H1 (cell line): ENCODE measurements around the gene RNF182. TPM values are rescaled to one million over a fixed set of nuclear protein-coding genes. Genes with fewer than 3 reads are reported as not detected.

Experiments used
- CTCF ChIA-PET: fragments of 300-600 bp; sonication (Branson Sonifier 250); formaldehyde crosslinking; loops from one replicate; lab custom pipeline; 2021; ENCODE audit not compliant: partially characterized antibody; lab: Charles Lee
- POLR2A ChIA-PET: fragments of 300-600 bp; sonication (Branson Sonifier 250); formaldehyde crosslinking; loops from one replicate; lab custom pipeline; 2021; ENCODE audit warnings: inconsistent platforms; ENCODE audit not compliant: partially characterized antibody; lab: Charles Lee
- DNase-seq, 2 experiments: peaks; one replicate each; pipeline versions ENCODE4 v3.0.0 to v3.0.0-alpha.2; 2010 to 2022; ENCODE audit warnings: low spot score in 2 of 2, low read depth in 1 of 2, mixed read lengths in 1 of 2
- FAIRE-seq: peaks from 2 replicates; lab custom pipeline; 2011; peaks lifted over from hg19 to GRCh38; lab: Jason Lieb, UNC
- H2AFZ ChIP-seq: 2 replicates; pipeline ENCODE4 v1.8.1; 2012; ENCODE audit warnings: low read length, inconsistent platforms
- H2AK5ac ChIP-seq: 2 replicates; pipeline ENCODE4 v1.6.1; 2013; ENCODE audit warnings: low read depth, low read length
- H2BK120ac ChIP-seq: replicated peaks from 2 replicates; pipeline ENCODE3; 2013; ENCODE audit warnings: low read depth, low read length, inconsistent platforms
- H2BK12ac ChIP-seq: 2 replicates; pipeline ENCODE4 v1.6.1; 2013; ENCODE audit warnings: low read depth, low read length
- H2BK15ac ChIP-seq: 2 replicates; pipeline ENCODE4 v1.6.1; 2013; ENCODE audit warnings: low read length
- H2BK20ac ChIP-seq: 2 replicates; pipeline ENCODE4 v1.6.1; 2013; ENCODE audit warnings: low read length
- H2BK5ac ChIP-seq: 2 replicates; pipeline ENCODE4 v1.6.1; 2013; ENCODE audit warnings: low read depth, low read length
- H3K14ac ChIP-seq: 2 replicates; pipeline ENCODE4 v1.6.1; 2013; ENCODE audit warnings: inconsistent platforms; ENCODE audit not compliant: insufficient read length
- H3K18ac ChIP-seq: 2 replicates; pipeline ENCODE4 v1.6.1; 2013; ENCODE audit warnings: low read length; ENCODE audit errors: extremely low read depth
- H3K23ac ChIP-seq: 2 replicates; pipeline ENCODE4 v1.6.1; 2013; ENCODE audit warnings: inconsistent platforms; ENCODE audit not compliant: insufficient read length
- H3K23me2 ChIP-seq: 2 replicates; pipeline ENCODE4 v1.6.1; 2013; ENCODE audit warnings: low read depth, low read length
- H3K27ac ChIP-seq: 2 replicates; pipeline ENCODE4 v1.6.1; 2011; ENCODE audit warnings: low read depth, low read length, inconsistent platforms
- H3K27me3 ChIP-seq, 4 experiments: replicated peaks in 1 of 4; 1 replicate in 1 of 4; 2 replicates in 3 of 4; pipeline versions ENCODE4 v1.6.1 to v1.8.1; 2011 to 2013; ENCODE audit warnings: low read length in 3 of 4, mild to moderate bottlenecking in 3 of 4, inconsistent platforms in 2 of 4, mixed read lengths in 2 of 4, moderate library complexity in 1 of 4; ENCODE audit not compliant: control insufficient read depth in 3 of 4, insufficient read depth in 3 of 4; ENCODE audit errors: extremely low read depth in 1 of 4
- H3K36me3 ChIP-seq, 4 experiments: 2 replicates each; pipeline versions ENCODE4 v1.6.1 to v1.8.1; 2011 to 2013; ENCODE audit warnings: mild to moderate bottlenecking in 4 of 4, low read length in 3 of 4, moderate library complexity in 2 of 4, control low read depth in 1 of 4, inconsistent platforms in 1 of 4; ENCODE audit not compliant: insufficient read depth in 4 of 4, control insufficient read depth in 2 of 4
- H3K4ac ChIP-seq: replicated peaks from 2 replicates; pipeline ENCODE3; 2013; ENCODE audit warnings: low read length, low read depth, mixed read lengths, inconsistent platforms; ENCODE audit not compliant: insufficient read length
- H3K4me1 ChIP-seq, 4 experiments: replicated peaks in 1 of 4; 1 replicate in 1 of 4; 2 replicates in 3 of 4; pipeline versions ENCODE4 v1.6.1 to v1.8.1; 2011 to 2013; ENCODE audit warnings: low read length in 3 of 4, inconsistent platforms in 2 of 4, mixed read lengths in 1 of 4; ENCODE audit not compliant: insufficient read depth in 4 of 4, control insufficient read depth in 3 of 4
- H3K4me2 ChIP-seq, 2 experiments: 2 replicates each; pipeline versions ENCODE4 v1.6.1 to v1.8.1; 2011 to 2013; ENCODE audit warnings: low read depth in 2 of 2, low read length in 2 of 2, control low read depth in 1 of 2, inconsistent platforms in 1 of 2, mild to moderate bottlenecking in 1 of 2; ENCODE audit not compliant: insufficient read depth in 1 of 2
- H3K4me3 ChIP-seq, 4 experiments: fragments of 200-600, 300-600 bp in 1 of 4; sonication (generic), shearing (Covaris generic), sonication (Bioruptor Twin) in 1 of 4; 2 replicates each; pipeline versions ENCODE4 v1.5.1 to v1.8.1; 2011 to 2016; ENCODE audit warnings: low read length in 4 of 4, low read depth in 3 of 4, control low read depth in 2 of 4, inconsistent platforms in 2 of 4, mild to moderate bottlenecking in 2 of 4, mixed read lengths in 1 of 4, moderate library complexity in 1 of 4; ENCODE audit not compliant: insufficient read depth in 2 of 4; ENCODE audit errors: extremely low read depth in 1 of 4
- H3K56ac ChIP-seq: replicated peaks from 2 replicates; pipeline ENCODE3; 2013; ENCODE audit warnings: low read depth, mild to moderate bottlenecking, mixed read lengths, low read length, inconsistent platforms; ENCODE audit not compliant: insufficient read length
- H3K79me1 ChIP-seq: 2 replicates; pipeline ENCODE4 v1.6.1; 2013; ENCODE audit warnings: low read depth, low read length, control low read depth
- H3K79me2 ChIP-seq, 2 experiments: 2 replicates each; pipeline versions ENCODE4 v1.6.1 to v1.8.1; 2012 to 2013; ENCODE audit warnings: low read length in 2 of 2, mild to moderate bottlenecking in 2 of 2, inconsistent platforms in 1 of 2; ENCODE audit not compliant: insufficient read depth in 2 of 2, control insufficient read depth in 1 of 2
- H3K9ac ChIP-seq, 4 experiments: replicated peaks in 1 of 4; 1 replicate in 1 of 4; 2 replicates in 3 of 4; pipeline versions ENCODE4 v1.6.1 to v1.8.1; 2011 to 2013; ENCODE audit warnings: low read depth in 3 of 4, low read length in 3 of 4, control low read depth in 2 of 4, mild to moderate bottlenecking in 2 of 4, moderate library complexity in 2 of 4, inconsistent platforms in 1 of 4; ENCODE audit errors: extremely low read depth in 1 of 4
- H3K9me3 ChIP-seq, 2 experiments: 2 replicates each; pipeline versions ENCODE4 v1.6.1 to v1.8.1; 2012 to 2013; ENCODE audit warnings: mild to moderate bottlenecking in 2 of 2, moderate library complexity in 2 of 2, control low read depth in 1 of 2, inconsistent platforms in 1 of 2, low read depth in 1 of 2, low read length in 1 of 2, mixed read lengths in 1 of 2; ENCODE audit not compliant: insufficient read depth in 2 of 2
- H4K20me1 ChIP-seq, 2 experiments: replicated peaks in 1 of 2; 2 replicates each; pipeline versions ENCODE3 to v1.8.1; 2011 to 2013; ENCODE audit warnings: inconsistent platforms in 2 of 2, low read length in 2 of 2, mild to moderate bottlenecking in 1 of 2; ENCODE audit not compliant: insufficient read depth in 2 of 2, control insufficient read depth in 1 of 2
- H4K5ac ChIP-seq: 2 replicates; pipeline ENCODE4 v1.6.1; 2013; ENCODE audit warnings: low read length, low read depth, mixed read lengths, inconsistent platforms; ENCODE audit not compliant: insufficient read length
- H4K8ac ChIP-seq: 2 replicates; pipeline ENCODE4 v1.8.0; 2013; ENCODE audit warnings: mild to moderate bottlenecking, moderate library complexity, low read length, inconsistent platforms; ENCODE audit not compliant: insufficient read depth; ENCODE audit errors: extremely low read depth
- H4K91ac ChIP-seq: replicated peaks from 2 replicates; pipeline ENCODE3; 2013; ENCODE audit warnings: low read length, mixed read lengths, inconsistent platforms; ENCODE audit not compliant: insufficient read length
- HDAC2 ChIP-seq, 2 experiments: fragments of 300-600 bp in 1 of 2; sonication (generic) in 1 of 2; IDR thresholded peaks; 2 replicates each; pipeline ENCODE4 v1.6.1; 2011 to 2012; ENCODE audit warnings: low read depth in 2 of 2, low read length in 2 of 2, mild to moderate bottlenecking in 2 of 2, moderate library complexity in 2 of 2, borderline replicate concordance in 1 of 2, inconsistent platforms in 1 of 2
- PHF8 ChIP-seq: fragments of 200-600 bp; sonication (generic); conservative IDR thresholded peaks from 2 replicates; pipeline ENCODE4 v1.7.1; 2012; ENCODE audit warnings: low read depth, mild to moderate bottlenecking, inconsistent platforms, low read length, moderate library complexity
- RBBP5 ChIP-seq: IDR thresholded peaks from 2 replicates; pipeline ENCODE4 v1.7.1; 2012; ENCODE audit warnings: low read depth, mild to moderate bottlenecking, inconsistent platforms, low read length, moderate library complexity, borderline replicate concordance
- WGBS, 2 experiments: shearing (Covaris generic) in 1 of 2; methylation state at CpG; one replicate each; pipeline versions ENCODE4 v1.1.6 to v1.1.7; 2013 to 2015; ENCODE audit warnings: low lambda C conversion rate in 2 of 2, mixed read lengths in 2 of 2, inconsistent platforms in 1 of 2, low coverage in 1 of 2, missing lambda C conversion rate in 1 of 2; ENCODE audit not compliant: insufficient replicate concordance in 2 of 2, insufficient coverage in 1 of 2, insufficient read length in 1 of 2; ENCODE audit errors: extremely low coverage in 1 of 2, missing lambda C conversion rate in 1 of 2; 5-methylcytosine and 5-hydroxymethylcytosine counted together
- long read RNA-seq, 2 experiments: library from RNA in 1 of 2; library from capped mRNA in 1 of 2; stranded (forward); transcript quantifications; one replicate each; pipeline ENCODE4 v2.0.0, GENCODE V29; 2021; ENCODE audit warnings: inconsistent platforms in 1 of 2
- polyA minus RNA-seq, 3 experiments: library from RNA; depleted of rRNA, polyadenylated mRNA; stranded (reverse); fragments of >200 nt; gene quantifications; 1 replicate in 2 of 3; 2 replicates in 1 of 3; pipeline ENCODE4 v1.2.3, GENCODE V29; 2011
- polyA plus RNA-seq, 7 experiments: library from polyadenylated mRNA; depleted of rRNA in 3 of 7; stranded (reverse) in 5 of 7; unstranded in 2 of 7; fragments of >200 nt in 5 of 7; fragments of 200-250 nt in 2 of 7; gene quantifications; 1 replicate in 5 of 7; 2 replicates in 1 of 7; 4 replicates in 1 of 7; pipeline versions ENCODE4 v1.2.1 to v1.2.3, GENCODE V29; 2011 to 2013; ENCODE audit warnings: missing spikeins in 2 of 7, mixed read lengths in 2 of 7
- total RNA-seq: library from RNA; stranded (reverse); fragmentation: NEBNext Ultra II Directional; extraction: Animal tissue kit (Norgen Biotek cat#: 25700); gene quantifications from 2 replicates; pipeline ENCODE4 v1.2.1, GENCODE V29; 2021

The RNF182 gene
- 10.7 and 13.0 TPM in 2 replicates for total RNA-seq
- 4.2 and 6.2 TPM in 2 replicates for polyA plus RNA-seq (2011; rRNA removed)
- polyA plus RNA-seq (2011; cell fraction: cytosol; rRNA removed) = 6.1 TPM
- polyA plus RNA-seq (2011; cell fraction: nucleus; rRNA removed) = 8.5 TPM
- polyA plus RNA-seq (2012, experiment 1 of 2) = 6.6 to 10.4 TPM (median 8.1 TPM) in 4 replicates
- 0.87 TPM for polyA plus RNA-seq (2012, experiment 2 of 2)
- polyA plus RNA-seq (2013, experiment 1 of 2) = 5.6 TPM
- 5.5 TPM for polyA plus RNA-seq (2013, experiment 2 of 2)
- 13.5 and 15.0 TPM in 2 replicates for polyA minus RNA-seq (2011; rRNA and poly(A)+ RNA removed)
- 6.8 TPM for polyA minus RNA-seq (2011; cell fraction: cytosol; rRNA and poly(A)+ RNA removed)
- polyA minus RNA-seq (2011; cell fraction: nucleus; rRNA and poly(A)+ RNA removed) = 11.7 TPM
- long read RNA-seq, experiment 1, transcript RNF182-204 (3 exons, 3,706 nt) = major isoform, 5 of 13 reads
- long read RNA-seq, experiment 1, partial matches to known transcripts = 3 of 13 reads
- long read RNA-seq, experiment 1, other reads (novel, unspliced or antisense) = 5 of 13 reads
- long read RNA-seq, experiment 2, partial matches to known transcripts = 0 of 5 reads
- long read RNA-seq, experiment 2, other reads (novel, unspliced or antisense) = 2 of 5 reads

DNA sequence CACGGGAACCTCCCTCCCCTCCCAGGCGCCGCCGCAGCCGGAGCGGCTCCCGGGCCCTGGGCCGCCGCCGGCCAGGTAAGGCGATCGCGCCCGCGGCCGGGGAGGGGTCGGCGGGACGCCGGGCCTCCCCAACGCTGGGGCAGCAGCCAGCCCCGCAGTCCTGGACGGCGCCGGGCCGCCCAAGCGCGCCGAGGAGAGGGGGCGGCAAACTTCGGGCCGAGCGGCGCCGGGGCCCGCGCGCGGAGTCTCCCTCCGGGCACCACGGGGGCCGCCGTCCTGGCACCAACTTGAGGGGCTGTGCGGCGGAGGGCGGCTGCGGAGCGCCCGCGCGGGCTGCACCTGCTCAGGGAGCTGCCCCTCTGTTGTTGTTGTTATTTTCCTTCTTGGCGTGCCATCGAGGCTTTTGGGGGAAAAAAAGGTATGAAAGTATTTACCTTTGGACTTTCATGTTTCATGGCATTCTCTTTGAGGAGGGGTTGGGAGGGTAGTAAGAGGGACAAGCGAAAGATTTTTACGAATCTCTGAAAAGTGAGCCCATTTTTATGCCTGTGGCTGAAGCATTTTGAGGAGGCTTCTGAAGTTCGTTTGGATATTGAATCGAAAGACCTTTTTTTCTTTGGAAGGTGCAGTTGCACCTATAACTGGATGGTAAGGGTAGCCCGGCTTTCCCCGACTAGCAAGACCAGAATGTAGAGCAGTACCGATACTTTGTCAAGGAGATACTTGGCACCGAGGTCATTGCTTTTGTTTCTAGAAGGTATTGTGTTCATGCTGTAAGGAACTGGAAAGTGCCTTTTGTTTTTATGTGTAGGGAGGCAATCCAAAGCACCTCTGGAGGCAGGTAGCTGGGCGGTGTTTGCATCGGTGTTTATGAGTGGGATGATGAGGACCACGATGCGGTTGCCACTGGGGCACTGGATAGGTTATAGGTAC is at the start of gene RNF182:
RNF182 (plus strand) TSS at position 4 of the 933 bp plus-strand sequence. CDS start 52,168 bp downstream, outside the sequence.
- Histone ChIP-seq H3K18ac (peak within 1 kb of the TSS; percentile 61), H3K27ac (0 out of 2 replicates have a peak within 1 kb of the TSS, but pooled peaks have one; percentile 6), H4K8ac (peak within 1 kb of the TSS; percentile 4), H3K4me1 (peaks cover 0 to 5% (median 4%) of the 10 kb centered on the region in 4 experiments; a peak in 4 of 7 replicates), H3K79me1 (no peaks in the 10 kb centered on the region), H4K20me1 (no peaks in the 10 kb centered on the region), H4K5ac (no peak within 1 kb of the TSS), H3K4me3 (peak within 1 kb of the TSS; percentile 57 to 90 (median 76)), H3K9me3 (no peaks in the 10 kb centered on the region), H3K79me2 (peaks cover 0 to 8% of the 10 kb centered on the region in 2 experiments; a peak in 2 of 4 replicates), H3K4ac (no peak within 1 kb of the TSS), H3K23me2 (peaks cover 13% of the 10 kb centered on the region), H3K56ac (peak within 1 kb of the TSS; percentile 17), H2AFZ (peak within 1 kb of the TSS; percentile 99), H3K27me3 (no peaks in the 10 kb centered on the region; a peak in 3 of 7 replicates), H3K23ac (no peak within 1 kb of the TSS), H3K14ac (no peak within 1 kb of the TSS), H2BK5ac (peak within 1 kb of the TSS; percentile 40; the same call in 1 of the 2 replicates), H3K4me2 (peak within 1 kb of the TSS; percentile 89 to 95), H2BK15ac (no peak within 1 kb of the TSS; the same call in 1 of the 2 replicates), H2BK12ac (peak within 1 kb of the TSS; percentile 17), H2BK20ac (peak within 1 kb of the TSS; percentile 57), H4K91ac (peak within 1 kb of the TSS; percentile 6), H3K9ac (peak within 1 kb of the TSS in 3 of 4 experiments; percentile 29 to 53 (median 35); a peak in 4 of 7 replicates), H2AK5ac (no peak within 1 kb of the TSS), H3K36me3 (no peaks in the 10 kb centered on the region), H2BK120ac (no peak within 1 kb of the TSS)
- DNase-seq (no peak), FAIRE-seq (peak; percentile 76)
- TF ChIP-seq PHF8 = 0 out of 2 replicates have a peak, but pooled peaks have one; percentile 9
- no peak; the same call in 1 of the 2 replicates for TF ChIP-seq RBBP5
- TF ChIP-seq HDAC2 (IDR thresholded peaks at IDR 0.05; ENCODE audit: borderline replicate concordance in 1 of 2, low read depth in 2 of 2, low read length in 2 of 2) = 0 out of 4 replicates have a peak, but pooled peaks of 1 of the 2 experiments have one; percentile 12
- 3% methylated on average over 22 of the region's 65 CpGs; no CpG with 5 or more reads in 1 of the 2 experiments for WGBS, 2 experiments
- ChIA-PET POLR2A (interaction anchor here (0.6 to 2.8 kb wide), 8 partner anchors 10 to 114 kb away, joined by 3 to 15 read pairs (median 4); partner anchors contain the start of gene MCUR1), CTCF (interaction anchor here (0.6 to 12.0 kb wide), 7 partner anchors 10 to 239 kb away, joined by 3 to 133 read pairs (median 3); no protein-coding TSS in a partner anchor)
